ENCODE measurements around the gene SPAG6.

GRCh38 chr10:22426653-22427052 is 81.4 kb downstream of the SPAG6 start:
- TF ChIP-seq POLR2AphosphoS5 (IDR thresholded peaks at IDR 0.05; ENCODE audit: low read depth) (no peak), CTCF (IDR thresholded peaks at IDR 0.05; ENCODE audit: insufficient read depth, low read length) (no peak)

Measured in HL-60 (cell line).